Measurements from ENCODE around the gene ATXN3L.

Gene ATXN3L

DNA sequence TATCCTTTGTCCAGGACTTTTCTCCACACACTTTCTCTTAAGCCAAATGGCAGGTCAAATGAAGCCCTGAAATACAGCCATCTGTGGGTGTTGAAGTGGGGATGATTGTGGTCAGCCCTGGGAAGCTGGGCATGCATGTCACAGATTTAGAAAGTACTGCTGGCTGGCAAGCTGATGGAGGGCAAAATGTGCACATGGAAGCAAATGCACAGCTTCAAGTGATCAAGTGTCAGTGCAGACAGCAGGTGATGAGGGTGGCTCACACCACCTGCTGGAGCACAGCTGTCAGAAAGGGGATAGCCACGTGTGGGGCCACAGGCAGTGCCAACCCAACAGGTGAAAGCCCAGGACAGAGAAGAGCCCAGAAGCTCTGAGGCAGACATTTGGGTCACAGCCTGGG, 40.3 kb upstream of the ATXN3L start:
- CTCF ChIA-PET: no interaction called here
- POLR2A ChIA-PET: no interaction called here
- DNase-seq (ENCODE audit: extremely low spot score): no peak
- no peak for TF ChIP-seq CTBP1 (IDR thresholded peaks at IDR 0.05; ENCODE audit: borderline replicate concordance)
- TF ChIP-seq TARDBP (IDR thresholded peaks at IDR 0.05): no peak
- no peak for TF ChIP-seq FOXM1 (IDR thresholded peaks at IDR 0.05; ENCODE audit: borderline replicate concordance)
- no peak for TF ChIP-seq BHLHE40 (IDR thresholded peaks at IDR 0.05; ENCODE audit: borderline replicate concordance)
- no peak for TF ChIP-seq L3MBTL2 (conservative IDR thresholded peaks at IDR 0.05)
- TF ChIP-seq NFRKB (IDR thresholded peaks at IDR 0.05): no peak
- TF ChIP-seq SP1 (IDR thresholded peaks at IDR 0.05): no peak
- no peak for TF ChIP-seq FOXK2 (IDR thresholded peaks at IDR 0.05)
- no peak for TF ChIP-seq ELF4 (IDR thresholded peaks at IDR 0.05)
- no peak for TF ChIP-seq ARNT (IDR thresholded peaks at IDR 0.05)
- TF ChIP-seq, protein P1, sequence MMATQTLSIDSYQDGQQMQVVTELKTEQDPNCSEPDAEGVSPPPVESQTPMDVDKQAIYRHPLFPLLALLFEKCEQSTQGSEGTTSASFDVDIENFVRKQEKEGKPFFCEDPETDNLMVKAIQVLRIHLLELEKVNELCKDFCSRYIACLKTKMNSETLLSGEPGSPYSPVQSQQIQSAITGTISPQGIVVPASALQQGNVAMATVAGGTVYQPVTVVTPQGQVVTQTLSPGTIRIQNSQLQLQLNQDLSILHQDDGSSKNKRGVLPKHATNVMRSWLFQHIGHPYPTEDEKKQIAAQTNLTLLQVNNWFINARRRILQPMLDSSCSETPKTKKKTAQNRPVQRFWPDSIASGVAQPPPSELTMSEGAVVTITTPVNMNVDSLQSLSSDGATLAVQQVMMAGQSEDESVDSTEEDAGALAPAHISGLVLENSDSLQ (IDR thresholded peaks at IDR 0.05): no peak
- no peak for TF ChIP-seq ZNF384 (IDR thresholded peaks at IDR 0.05)
- no peak for TF ChIP-seq FOXA1 (IDR thresholded peaks at IDR 0.05)
- no peak for TF ChIP-seq LEF1 (IDR thresholded peaks at IDR 0.05; ENCODE audit: borderline replicate concordance)
- TF ChIP-seq HDGF (IDR thresholded peaks at IDR 0.05; ENCODE audit: borderline replicate concordance): no peak
- TF ChIP-seq SUZ12 (IDR thresholded peaks at IDR 0.05): no peak

DNA sequence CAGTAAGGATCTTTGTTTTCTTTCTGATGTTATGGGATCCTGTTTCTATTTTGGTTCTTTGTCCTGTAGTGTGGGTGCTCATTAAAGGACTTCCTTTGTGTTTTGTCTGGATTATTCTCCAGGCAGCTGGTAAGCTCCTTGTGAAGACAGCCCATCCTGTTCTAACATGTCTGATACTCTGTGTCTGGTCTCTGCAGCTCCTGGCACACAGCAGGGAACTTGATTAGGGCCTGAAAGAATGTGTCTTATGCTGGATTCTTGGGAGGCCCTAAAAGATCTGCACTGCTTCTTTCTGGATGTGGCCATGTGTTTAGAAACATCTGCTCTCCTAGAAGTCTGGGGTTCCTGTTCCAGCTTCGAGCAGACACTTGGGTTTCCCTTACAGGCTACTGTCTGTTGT, 38.1 kb upstream of the ATXN3L start:
- no peak for DNase-seq (ENCODE audit: extremely low spot score)
- TF ChIP-seq FOXK2 (IDR thresholded peaks at IDR 0.05): no peak
- ChIA-PET CTCF (interaction anchor here (0.7 kb wide), 1 partner anchor 111 kb away, joined by 3 read pairs; no protein-coding TSS in a partner anchor), POLR2A (no interaction called here)

DNA sequence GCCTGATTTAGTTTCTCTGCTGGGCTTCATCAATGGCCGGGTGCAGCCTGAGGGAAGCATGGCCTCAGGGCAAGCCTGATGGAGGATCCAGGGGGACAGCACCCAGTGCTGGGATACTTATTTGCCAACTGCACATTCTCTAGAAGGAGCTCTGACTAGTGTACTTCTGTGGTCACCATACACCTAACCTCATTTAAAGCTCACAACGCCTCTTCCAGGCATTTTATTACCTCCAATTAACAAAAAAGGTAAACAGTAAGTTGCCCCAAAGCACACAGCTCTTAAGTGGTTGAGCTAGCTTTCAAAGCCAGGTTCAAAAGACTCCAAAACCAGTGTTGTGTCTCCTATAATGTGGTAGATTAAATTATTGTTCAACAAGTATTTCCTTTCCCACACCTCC, 26.8 kb upstream of the ATXN3L start:
- CTCF ChIA-PET: no interaction called here
- TF ChIP-seq LEF1 (IDR thresholded peaks at IDR 0.05; ENCODE audit: borderline replicate concordance): no peak
- TF ChIP-seq, protein P1 (IDR thresholded peaks at IDR 0.05): no peak
- DNase-seq (ENCODE audit: extremely low spot score): no peak
- POLR2A ChIA-PET: no interaction called here

DNA sequence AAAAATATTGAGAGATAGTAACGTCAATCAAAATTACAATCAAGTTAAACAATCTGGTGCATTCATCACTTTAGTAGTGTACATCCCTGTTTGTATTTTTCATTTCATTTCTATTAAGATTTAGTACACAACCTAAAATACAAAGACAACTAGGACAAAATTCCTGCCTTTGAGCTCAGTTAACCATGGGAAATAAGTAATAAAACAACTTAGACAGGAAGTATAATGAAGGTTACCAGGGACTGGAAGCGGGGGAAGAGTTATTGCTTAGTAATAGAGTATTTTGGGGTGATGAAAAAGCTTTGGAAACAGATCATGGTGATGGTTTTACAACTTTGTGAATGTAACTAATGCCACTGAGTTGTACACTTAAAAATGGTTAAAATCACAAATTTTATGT, 25.6 kb upstream of the ATXN3L start:
- CTCF ChIA-PET: no interaction called here
- POLR2A ChIA-PET: no interaction called here
- DNase-seq (ENCODE audit: extremely low spot score): no peak
- no peak for TF ChIP-seq L3MBTL2 (conservative IDR thresholded peaks at IDR 0.05)

DNA sequence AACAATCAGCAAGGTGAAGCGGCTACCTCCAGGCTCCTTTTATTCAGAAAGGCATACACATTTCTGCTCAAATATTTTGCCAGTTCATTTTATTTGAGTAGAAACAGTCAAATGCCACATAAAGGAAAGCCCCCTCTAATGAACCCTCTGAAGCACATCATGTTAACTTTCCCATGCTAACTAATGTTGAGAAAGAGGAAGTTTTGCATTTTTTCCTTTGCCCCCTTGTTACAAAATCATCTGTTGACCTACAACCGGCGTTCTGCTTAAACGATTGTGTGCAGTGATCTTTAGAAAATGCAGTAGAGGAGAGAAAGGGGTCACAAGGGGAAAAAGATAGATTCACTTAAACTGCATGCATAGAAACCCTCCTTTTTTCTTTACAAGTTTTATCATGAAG, 25.2 kb upstream of the ATXN3L start:
- no peak for TF ChIP-seq FOXA1 (IDR thresholded peaks at IDR 0.05)
- TF ChIP-seq, protein P1 (IDR thresholded peaks at IDR 0.05): no peak
- TF ChIP-seq NFRKB (IDR thresholded peaks at IDR 0.05): no peak
- TF ChIP-seq SUZ12 (IDR thresholded peaks at IDR 0.05): no peak
- no peak for TF ChIP-seq CTBP1 (IDR thresholded peaks at IDR 0.05; ENCODE audit: borderline replicate concordance)
- no peak for TF ChIP-seq SP1 (IDR thresholded peaks at IDR 0.05)
- CTCF ChIA-PET: no interaction called here
- POLR2A ChIA-PET: no interaction called here
- no peak for DNase-seq (ENCODE audit: extremely low spot score)

DNA sequence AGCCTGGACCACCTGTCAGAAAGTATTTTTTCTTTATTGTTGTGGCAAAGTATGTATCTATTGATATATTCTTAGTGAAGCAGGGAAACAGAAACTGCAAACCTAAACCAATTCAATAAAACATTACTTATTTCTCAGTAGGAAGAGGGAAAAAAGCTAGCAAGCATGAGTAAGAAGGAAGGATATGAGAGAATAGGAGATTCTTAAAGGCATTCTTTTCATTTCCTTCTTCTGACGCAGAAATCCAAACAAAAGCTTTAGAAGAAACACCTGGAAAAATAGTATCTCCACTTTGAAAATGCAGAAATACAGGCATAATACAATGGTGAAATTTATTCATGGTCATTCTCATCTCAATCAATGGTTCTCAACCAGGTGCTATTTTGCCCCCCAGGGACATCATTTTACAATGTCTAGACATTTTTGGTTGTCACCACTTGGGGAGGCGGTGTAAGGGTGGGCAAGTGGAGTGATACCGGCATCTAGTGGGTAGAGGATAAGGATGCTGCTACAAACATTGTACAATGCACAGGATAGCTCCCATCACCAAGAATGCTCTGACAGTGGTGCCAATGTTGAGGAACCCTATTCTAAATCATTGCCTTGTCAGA, 21.7 kb upstream of the ATXN3L start:
- CTCF ChIA-PET: no interaction called here
- POLR2A ChIA-PET: no interaction called here
- TF ChIP-seq CTBP1 (IDR thresholded peaks at IDR 0.05; ENCODE audit: borderline replicate concordance): no peak
- TF ChIP-seq, protein P1 (IDR thresholded peaks at IDR 0.05): no peak
- no peak for TF ChIP-seq SUZ12 (IDR thresholded peaks at IDR 0.05)
- no peak for TF ChIP-seq LEF1 (IDR thresholded peaks at IDR 0.05; ENCODE audit: borderline replicate concordance)
- no peak for TF ChIP-seq NFRKB (IDR thresholded peaks at IDR 0.05)
- no peak for TF ChIP-seq HDGF (IDR thresholded peaks at IDR 0.05; ENCODE audit: borderline replicate concordance)
- no peak for TF ChIP-seq ZNF384 (IDR thresholded peaks at IDR 0.05)
- no peak for TF ChIP-seq SP1 (IDR thresholded peaks at IDR 0.05)
- no peak for TF ChIP-seq FOXM1 (IDR thresholded peaks at IDR 0.05; ENCODE audit: borderline replicate concordance)
- TF ChIP-seq TARDBP (IDR thresholded peaks at IDR 0.05): no peak
- TF ChIP-seq ARNT (IDR thresholded peaks at IDR 0.05): no peak
- no peak for TF ChIP-seq FOXK2 (IDR thresholded peaks at IDR 0.05)
- TF ChIP-seq BHLHE40 (IDR thresholded peaks at IDR 0.05; ENCODE audit: borderline replicate concordance): no peak
- TF ChIP-seq ELF4 (IDR thresholded peaks at IDR 0.05): no peak
- TF ChIP-seq L3MBTL2 (conservative IDR thresholded peaks at IDR 0.05): no peak
- no peak for TF ChIP-seq FOXA1 (IDR thresholded peaks at IDR 0.05)
- DNase-seq (ENCODE audit: extremely low spot score): no peak

All from HEK293T (cell line).